ENCODE data around the gene TNRC6B. TPM values are rescaled to one million over a fixed set of nuclear protein-coding genes. Genes with fewer than 3 reads are reported as not detected.
A peak's percentile ranks its signal among the peaks of the same experiment; 100 is the strongest.

The TNRC6B gene
- total and polyA plus RNA-seq, 2 experiments from 2014 or later: 46.9 to 87.8 TPM

GRCh38 chr22:40241200-40241763 is 63.6 kb downstream of the TNRC6B start:
- Histone ChIP-seq H3K79me2 (replicated peaks; ENCODE audit: insufficient read depth) (peaks cover 100% of the 10 kb centered on the region), H3K4me2 (no peak overlapping the region), H3K27ac (ENCODE audit: low read depth) (0 out of 2 replicates have a peak overlapping the region, but pooled peaks have one; percentile 16), H3K4me1 (ENCODE audit: insufficient read depth) (peaks cover 32% of the 10 kb centered on the region), H3K4me3 (no peak overlapping the region), H2AFZ (no peak overlapping the region), H3K36me3 (ENCODE audit: insufficient read depth) (no peaks in the 10 kb centered on the region), H3F3A (replicated peaks; ENCODE audit: low read depth) (no peaks in the 10 kb centered on the region; the same call in 1 of the 2 replicates), H4K20me1 (replicated peaks; ENCODE audit: insufficient read depth) (peaks cover 51% of the 10 kb centered on the region), H3K27me3 (ENCODE audit: insufficient read depth) (no peaks in the 10 kb centered on the region), H3K9me2 (ENCODE audit: insufficient read depth) (no peaks in the 10 kb centered on the region)
- Mint-ChIP-seq H3K27ac (no peak overlapping the region), H3K9me3 (no peaks in the 10 kb centered on the region), H3K4me3 (no peak overlapping the region), H3K4me1 (peaks cover 57% of the 10 kb centered on the region), H3K27me3 (ENCODE audit: insufficient read depth, low read depth, poor library complexity) (peaks cover 8% of the 10 kb centered on the region), H3K36me3 (ENCODE audit: low read depth) (peaks cover 6% of the 10 kb centered on the region; the same call in 2 of the 3 replicates)
- DNase-seq (ENCODE audit: low spot score) (no peak), ATAC-seq (no peak)
- TF ChIP-seq ETS1 (IDR thresholded peaks at IDR 0.05) (no peak), ZNF114 (CRISPR knock-in tag; IDR thresholded peaks at IDR 0.05) (no peak), CREB1 (CRISPR knock-in tag; IDR thresholded peaks at IDR 0.05; ENCODE audit: low read depth) (no peak), ZNF331 (CRISPR knock-in tag; IDR thresholded peaks at IDR 0.05; ENCODE audit: low read depth) (no peak), NANOG (IDR thresholded peaks at IDR 0.05; ENCODE audit: borderline replicate concordance) (no peak), REST (IDR thresholded peaks at IDR 0.05; ENCODE audit: unreplicated experiment) (no peak), STAT1 (IDR thresholded peaks at IDR 0.05; ENCODE audit: unreplicated experiment) (no peak)

GRCh38 chr22:40243891-40244290 is 66.2 kb downstream of the TNRC6B start:
- Mint-ChIP-seq H3K27me3 (ENCODE audit: insufficient read depth, low read depth, poor library complexity) (peaks cover 2% of the 10 kb centered on the region), H3K4me3 (no peak overlapping the region)
- no peak for ATAC-seq

More at GRCh38 chr22:40243891-40244290, 66.2 kb downstream of the TNRC6B start:
- no peak for DNase-seq (ENCODE audit: low spot score)
- H3K9me2 ChIP-seq (ENCODE audit: insufficient read depth): no peaks in the 10 kb centered on the region
- peaks cover 100% of the 10 kb centered on the region for H3K79me2 ChIP-seq (replicated peaks; ENCODE audit: insufficient read depth)
- Mint-ChIP-seq H3K27ac (no peak overlapping the region), H3K4me1 (peaks cover 51% of the 10 kb centered on the region), H3K9me3 (no peaks in the 10 kb centered on the region), H3K36me3 (ENCODE audit: low read depth) (peaks cover 21% of the 10 kb centered on the region; the same call in 2 of the 3 replicates)
- no peak overlapping the region for H3K4me3 ChIP-seq
- no peaks in the 10 kb centered on the region for H3K27me3 ChIP-seq (ENCODE audit: insufficient read depth)
- H3K36me3 ChIP-seq (ENCODE audit: insufficient read depth): no peaks in the 10 kb centered on the region
- no peak overlapping the region for H3K4me2 ChIP-seq
- H3K27ac ChIP-seq (ENCODE audit: low read depth): peak overlapping the region; percentile 57; the same call in 1 of the 2 replicates
- H2AFZ ChIP-seq: no peak overlapping the region
- H3K4me1 ChIP-seq (ENCODE audit: insufficient read depth): peaks cover 41% of the 10 kb centered on the region
- TF ChIP-seq REST (IDR thresholded peaks at IDR 0.05; ENCODE audit: unreplicated experiment) (no peak), POLR2AphosphoS5 (IDR thresholded peaks at IDR 0.05; ENCODE audit: low read depth) (no peak), NANOG (IDR thresholded peaks at IDR 0.05; ENCODE audit: borderline replicate concordance) (no peak), CTCF (conservative IDR thresholded peaks at IDR 0.05; ENCODE audit: low read depth in 2 of 2) (no peak), EZH2phosphoT487 (IDR thresholded peaks at IDR 0.05; ENCODE audit: unreplicated experiment) (no peak)
- H3F3A ChIP-seq (replicated peaks; ENCODE audit: low read depth): 0 out of 2 replicates have a peak, but pooled peaks cover 5% of the 10 kb centered on the region
- peaks cover 57% of the 10 kb centered on the region for H4K20me1 ChIP-seq (replicated peaks; ENCODE audit: insufficient read depth)

Data from GM23338 (cell line).